Endothelial cell of umbilical vein (primary cell): ENCODE results near the gene NFATC2IP. TPM values are rescaled to one million over a fixed set of nuclear protein-coding genes. Genes with fewer than 3 reads are reported as not detected.
A peak's percentile ranks its signal among the peaks of the same experiment; 100 is the strongest.

ENCODE experiments used
- BruUV-seq: library from RNA; stranded (reverse); fragments of 400-500 nt; replicated peaks from 2 replicates; lab custom pipeline; 2021; lab: Mats Ljungman, UMichigan
- CTCF ChIA-PET: fragments of 300-600, 350-600 bp; sonication (Branson Sonifier 250); formaldehyde crosslinking; loops from one replicate; lab custom pipeline; 2021; ENCODE audit warnings: antibody characterized with exemption, inconsistent platforms; lab: Charles Lee
- POLR2A ChIA-PET: fragments of 300-600, 350-600 bp; sonication (Branson Sonifier 250); formaldehyde crosslinking; loops from one replicate; lab custom pipeline; 2021; ENCODE audit warnings: antibody characterized with exemption, inconsistent platforms; lab: Charles Lee
- DNase-seq: peaks from one replicate; pipeline ENCODE4 v3.0.0-alpha.2; 2011; ENCODE audit warnings: low read depth, low spot score
- FAIRE-seq: peaks from 2 replicates; lab custom pipeline; 2011; peaks lifted over from hg19 to GRCh38; lab: Jason Lieb, UNC
- H2AFZ ChIP-seq: 2 replicates; pipeline ENCODE4 v1.6.0; 2012; ENCODE audit warnings: low read depth, low read length, control low read depth, inconsistent platforms
- H3K27ac ChIP-seq: 2 replicates; pipeline ENCODE4 v1.5.1; 2011; ENCODE audit warnings: low read depth, mild to moderate bottlenecking, control low read depth, low read length, moderate library complexity; ENCODE audit not compliant: insufficient read depth
- H3K27me3 ChIP-seq, 2 experiments: 2 replicates each; pipeline versions ENCODE4 v1.6.0 to v1.6.1; 2011; ENCODE audit warnings: low read length in 2 of 2, mixed read lengths in 1 of 2; ENCODE audit not compliant: control insufficient read depth in 2 of 2, insufficient read depth in 2 of 2
- H3K36me3 ChIP-seq, 2 experiments: 2 replicates in 1 of 2; 3 replicates in 1 of 2; pipeline ENCODE4 v1.5.1; 2011; ENCODE audit warnings: low read length in 2 of 2, mild to moderate bottlenecking in 1 of 2, moderate library complexity in 1 of 2; ENCODE audit not compliant: control insufficient read depth in 2 of 2, insufficient read depth in 2 of 2; ENCODE audit errors: extremely low read depth in 1 of 2
- H3K4me1 ChIP-seq: 3 replicates; pipeline ENCODE4 v1.5.1; 2011; ENCODE audit warnings: mild to moderate bottlenecking, low read length; ENCODE audit not compliant: control insufficient read depth, insufficient read depth; ENCODE audit errors: extremely low read depth
- H3K4me2 ChIP-seq: 2 replicates; pipeline ENCODE4 v1.6.1; 2011; ENCODE audit warnings: low read length, control low read depth, mixed read lengths; ENCODE audit not compliant: insufficient read depth
- H3K4me3 ChIP-seq, 3 experiments: fragments of 200-600 bp in 1 of 3; sonication (generic), shearing (Covaris generic) in 1 of 3; replicated peaks in 1 of 3; 2 replicates each; pipeline ENCODE4 v1.5.1; 2011 to 2016; ENCODE audit warnings: control low read depth in 3 of 3, low read length in 3 of 3, mild to moderate bottlenecking in 2 of 3, inconsistent platforms in 1 of 3, low read depth in 1 of 3, moderate library complexity in 1 of 3; ENCODE audit not compliant: insufficient read depth in 1 of 3
- H3K79me2 ChIP-seq: 2 replicates; pipeline ENCODE4 v1.6.0; 2012; ENCODE audit warnings: low read length, inconsistent platforms; ENCODE audit not compliant: control insufficient read depth, insufficient read depth
- H3K9ac ChIP-seq: replicated peaks from 2 replicates; pipeline ENCODE3; 2011; ENCODE audit warnings: low read length, control low read depth; ENCODE audit not compliant: insufficient read depth; ENCODE audit errors: extremely low read depth
- H3K9me1 ChIP-seq: replicated peaks from 3 replicates; pipeline ENCODE4 v1.6.0; 2011; ENCODE audit warnings: mild to moderate bottlenecking, low read length; ENCODE audit not compliant: control insufficient read depth, insufficient read depth; ENCODE audit errors: extremely low read depth
- H3K9me3 ChIP-seq: replicated peaks from 2 replicates; pipeline ENCODE4 v1.5.1; 2012; ENCODE audit warnings: low read length, inconsistent platforms; ENCODE audit not compliant: control insufficient read depth, insufficient read depth
- H4K20me1 ChIP-seq: replicated peaks from 2 replicates; pipeline ENCODE3; 2011; ENCODE audit warnings: mild to moderate bottlenecking, low read length; ENCODE audit not compliant: control insufficient read depth, insufficient read depth; ENCODE audit errors: extremely low read depth
- CTCF ChIP-seq, 2 donors: IDR thresholded peaks; 1 replicate in 1 of 2; 2 replicates in 1 of 2; pipeline ENCODE4 v1.5.1; 2011; ENCODE audit warnings: low read length in 2 of 2, mild to moderate bottlenecking in 2 of 2, moderate library complexity in 2 of 2, control low read depth in 1 of 2, inconsistent platforms in 1 of 2, low read depth in 1 of 2; ENCODE audit not compliant: insufficient read depth in 1 of 2; ENCODE audit errors: extremely low read depth in 1 of 2
- EZH2 ChIP-seq: IDR thresholded peaks from 2 replicates; pipeline ENCODE4 v1.6.1; 2012; ENCODE audit warnings: borderline replicate concordance, low read depth, mild to moderate bottlenecking, moderate library complexity, low read length, inconsistent platforms; ENCODE audit not compliant: severe bottlenecking
- GATA2 ChIP-seq: IDR thresholded peaks from 2 replicates; pipeline ENCODE4 v1.7.0; 2011; ENCODE audit warnings: low read depth, mild to moderate bottlenecking, moderate library complexity, mixed read lengths, low read length; ENCODE audit not compliant: insufficient read length, insufficient read depth
- MAX ChIP-seq: IDR thresholded peaks from 2 replicates; pipeline ENCODE4 v1.6.1; 2011; ENCODE audit not compliant: insufficient read depth, insufficient read length
- POLR2A ChIP-seq: IDR thresholded peaks from 2 replicates; pipeline ENCODE4 v1.6.1; 2012; ENCODE audit warnings: low read depth, mild to moderate bottlenecking, control low read depth, low read length
- POLR2AphosphoS5 ChIP-seq: IDR thresholded peaks from 2 replicates; pipeline ENCODE4 v1.6.1; 2012; ENCODE audit warnings: low read depth, mild to moderate bottlenecking, control low read depth, low read length, moderate library complexity; ENCODE audit not compliant: insufficient read depth
- dilution Hi-C: fragments of 300-500 bp; cut with MboI; formaldehyde crosslinking; loops from one replicate; pipeline ENCODE4 v1.15.0; 2019; ENCODE audit warnings: low sequenced_read_pairs; ENCODE audit not compliant: extremely low pct_ligation_motif_present
- intact Hi-C: fragments of 100-400 bp; cut with micrococcal nuclease; formaldehyde crosslinking; loops from one replicate; pipeline ENCODE4 v1.10.0; 2022
- polyA plus RNA-seq, 4 experiments: library from polyadenylated mRNA; depleted of rRNA in 3 of 4; stranded (reverse) in 3 of 4; unstranded in 1 of 4; fragments of >200 nt; gene quantifications; 2 replicates each; pipeline versions ENCODE4 v1.2.1 to v1.2.3, GENCODE V29; 2011 to 2012; ENCODE audit warnings: missing spikeins in 1 of 4
- total RNA-seq: library from RNA; stranded (reverse); gene quantifications from 2 replicates; pipeline ENCODE4 v1.2.3, GENCODE V29; 2021

NFATC2IP gene
- total and polyA plus RNA-seq, 2 donors (not counting 3 experiments of a cell fraction or from before 2014, with no cell fraction given), result 64.1 to 69.6 TPM

- H3K9me1 ChIP-seq, result no peaks in the 10 kb centered on the region
- H3K9ac ChIP-seq, result no peak overlapping the region
- no peak overlapping the region for H3K4me3 ChIP-seq
- H3K9me3 ChIP-seq, result no peaks in the 10 kb centered on the region
- peaks cover 5 to 32% of the 10 kb centered on the region in 2 experiments for H3K36me3 ChIP-seq
- no peaks in the 10 kb centered on the region for H3K27me3 ChIP-seq
- intact Hi-C loops (no loop called here), dilution Hi-C loops (no loop called here)
- H3K27ac ChIP-seq, result no peak overlapping the region
- ChIA-PET CTCF (no interaction called here), POLR2A (no interaction called here)
- no peak overlapping the region for H3K4me2 ChIP-seq
- TF ChIP-seq MAX (no peak), POLR2A (no peak), POLR2AphosphoS5 (no peak), EZH2 (no peak), GATA2 (no peak)
- no TSS peak for BruUV-seq
- H3K79me2 ChIP-seq, result peaks cover 6% of the 10 kb centered on the region
- H3K4me1 ChIP-seq, result no peaks in the 10 kb centered on the region
- H2AFZ ChIP-seq, result no peak overlapping the region
- no peaks in the 10 kb centered on the region for H4K20me1 ChIP-seq
- DNase-seq (no peak), FAIRE-seq (no peak)
Measured at GRCh38 chr16:28980929-28981328, 30.2 kb downstream of the NFATC2IP start.

- Histone ChIP-seq H3K27ac (no peak overlapping the region), H3K4me2 (no peak overlapping the region), H3K9me1 (no peaks in the 10 kb centered on the region), H3K4me3 (no peak overlapping the region), H3K9me3 (no peaks in the 10 kb centered on the region), H4K20me1 (no peaks in the 10 kb centered on the region), H3K4me1 (no peaks in the 10 kb centered on the region), H3K79me2 (peaks cover 6% of the 10 kb centered on the region), H3K27me3 (no peaks in the 10 kb centered on the region), H2AFZ (no peak overlapping the region), H3K36me3 (peaks cover 5 to 34% of the 10 kb centered on the region in 2 experiments), H3K9ac (no peak overlapping the region)
- dilution Hi-C loops, result no loop called here
- no peak for FAIRE-seq
- BruUV-seq, result no TSS peak
- CTCF ChIA-PET, result no interaction called here
- POLR2A ChIA-PET, result no interaction called here
- DNase-seq, result no peak
- no peak for TF ChIP-seq MAX
- no peak for TF ChIP-seq GATA2
- TF ChIP-seq CTCF (IDR thresholded peaks at IDR 0.05; ENCODE audit: extremely low read depth in 1 of 2, insufficient read depth in 1 of 2, low read depth in 1 of 2, low read length in 2 of 2), result peak; percentile 48 to 70
- intact Hi-C loops, result no loop called here
Measured at GRCh38 chr16:28981517-28981916, 30.8 kb downstream of the NFATC2IP start.
